Measurements from ENCODE around the gene NOP58. TPM values are rescaled to one million over a fixed set of nuclear protein-coding genes. Genes with fewer than 3 reads are reported as not detected.

Gene NOP58
- total and polyA plus RNA-seq, 11 donors: 12.9 to 32.6 (median 21.7) TPM

DNA sequence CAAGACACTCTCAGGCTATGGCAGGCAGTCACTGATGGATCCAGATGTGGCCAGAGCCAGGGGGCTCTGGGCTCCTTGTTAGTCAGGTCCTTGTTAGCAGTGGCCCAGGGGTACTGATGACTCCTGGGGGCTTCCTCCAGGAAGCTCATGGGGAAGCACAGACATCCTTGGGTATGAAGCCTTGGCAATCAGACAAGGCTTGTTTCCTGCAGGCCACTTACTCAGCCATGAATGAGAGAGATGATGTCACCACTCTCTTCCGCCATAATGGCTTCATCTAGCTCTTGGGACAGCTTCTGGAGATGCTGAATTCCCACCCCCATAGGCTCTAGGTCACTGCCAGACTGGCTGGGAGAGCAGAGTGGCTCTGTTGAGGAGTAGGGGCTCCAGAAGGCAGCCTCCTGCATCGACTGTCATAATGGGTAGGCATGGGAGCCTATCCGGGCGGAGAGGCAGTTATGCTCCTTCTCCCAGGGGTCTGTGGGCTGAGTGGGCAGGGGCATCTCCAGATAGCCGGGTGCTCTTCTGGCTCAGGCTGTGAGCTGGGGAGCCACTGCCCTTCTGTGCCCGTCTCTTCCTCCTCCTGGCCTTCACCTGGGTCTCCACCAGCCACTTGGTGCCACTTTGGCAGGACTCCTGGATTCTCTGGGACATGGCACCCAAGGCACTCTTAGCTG, 70.4 kb downstream of the NOP58 start:
- DNase-seq: peak in 1 of 5 donors; percentile 31
- peak in 3 of 4 donors; percentile 42 to 73 (median 47) for ATAC-seq

DNA sequence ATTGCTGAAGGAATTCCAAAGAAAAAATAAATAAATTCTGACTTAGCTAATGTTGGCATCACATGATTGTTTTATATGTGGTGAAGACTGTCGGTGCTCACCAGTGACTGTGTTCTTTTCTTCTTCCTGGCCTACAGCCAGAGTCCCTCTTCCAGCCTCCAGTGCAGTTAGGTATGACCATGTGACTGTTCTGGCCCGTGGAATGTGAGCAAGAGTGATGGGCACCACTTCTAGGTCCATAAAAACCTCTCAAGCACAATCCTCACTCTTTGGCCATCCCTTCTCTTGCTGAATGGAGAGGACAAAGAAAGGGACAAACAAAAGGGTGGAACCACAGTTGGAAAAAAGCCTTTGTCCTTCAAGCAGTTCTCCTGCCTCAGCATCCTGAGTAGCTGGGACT, 71.6 kb downstream of the NOP58 start:
- Histone ChIP-seq H3K4me3 (no peak overlapping the region), H3K27me3 (no peaks in the 10 kb centered on the region), H3K27ac (no peak overlapping the region), H3K36me3 (no peaks in the 10 kb centered on the region), H3K4me1 (peaks cover 0 to 6% (median 0%) of the 10 kb centered on the region in 12 donors), H3K9me3 (no peaks in the 10 kb centered on the region)
- WGBS, 4 donors: 34 to 51% (median 37%) methylated on average over 2 of the region's 2 CpGs
- TF ChIP-seq, protein P1, sequence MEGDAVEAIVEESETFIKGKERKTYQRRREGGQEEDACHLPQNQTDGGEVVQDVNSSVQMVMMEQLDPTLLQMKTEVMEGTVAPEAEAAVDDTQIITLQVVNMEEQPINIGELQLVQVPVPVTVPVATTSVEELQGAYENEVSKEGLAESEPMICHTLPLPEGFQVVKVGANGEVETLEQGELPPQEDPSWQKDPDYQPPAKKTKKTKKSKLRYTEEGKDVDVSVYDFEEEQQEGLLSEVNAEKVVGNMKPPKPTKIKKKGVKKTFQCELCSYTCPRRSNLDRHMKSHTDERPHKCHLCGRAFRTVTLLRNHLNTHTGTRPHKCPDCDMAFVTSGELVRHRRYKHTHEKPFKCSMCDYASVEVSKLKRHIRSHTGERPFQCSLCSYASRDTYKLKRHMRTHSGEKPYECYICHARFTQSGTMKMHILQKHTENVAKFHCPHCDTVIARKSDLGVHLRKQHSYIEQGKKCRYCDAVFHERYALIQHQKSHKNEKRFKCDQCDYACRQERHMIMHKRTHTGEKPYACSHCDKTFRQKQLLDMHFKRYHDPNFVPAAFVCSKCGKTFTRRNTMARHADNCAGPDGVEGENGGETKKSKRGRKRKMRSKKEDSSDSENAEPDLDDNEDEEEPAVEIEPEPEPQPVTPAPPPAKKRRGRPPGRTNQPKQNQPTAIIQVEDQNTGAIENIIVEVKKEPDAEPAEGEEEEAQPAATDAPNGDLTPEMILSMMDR (IDR thresholded peaks at IDR 0.05): no peak
- TF ChIP-seq POLR2A (IDR thresholded peaks at IDR 0.05): no peak
- DNase-seq (no peak), ATAC-seq (no peak)
- intact Hi-C loops (cut with DNase I): no loop called here

More for the DNA sequence above, 70.4 kb downstream of the NOP58 start:
- Histone ChIP-seq H3K9me3 (no peaks in the 10 kb centered on the region), H3K4me3 (no peak overlapping the region), H3K27me3 (no peaks in the 10 kb centered on the region), H3K27ac (no peak overlapping the region), H3K4me1 (peaks cover 0 to 6% (median 0%) of the 10 kb centered on the region in 12 donors), H3K36me3 (no peaks in the 10 kb centered on the region)
- intact Hi-C loops (cut with DNase I): no loop called here
- 75 to 95% (median 88%) methylated on average over 5 to 6 of the region's 6 CpGs for WGBS, 4 donors
- TF ChIP-seq, protein P1 (IDR thresholded peaks at IDR 0.05): no peak
- no peak for TF ChIP-seq POLR2A (IDR thresholded peaks at IDR 0.05)

DNA sequence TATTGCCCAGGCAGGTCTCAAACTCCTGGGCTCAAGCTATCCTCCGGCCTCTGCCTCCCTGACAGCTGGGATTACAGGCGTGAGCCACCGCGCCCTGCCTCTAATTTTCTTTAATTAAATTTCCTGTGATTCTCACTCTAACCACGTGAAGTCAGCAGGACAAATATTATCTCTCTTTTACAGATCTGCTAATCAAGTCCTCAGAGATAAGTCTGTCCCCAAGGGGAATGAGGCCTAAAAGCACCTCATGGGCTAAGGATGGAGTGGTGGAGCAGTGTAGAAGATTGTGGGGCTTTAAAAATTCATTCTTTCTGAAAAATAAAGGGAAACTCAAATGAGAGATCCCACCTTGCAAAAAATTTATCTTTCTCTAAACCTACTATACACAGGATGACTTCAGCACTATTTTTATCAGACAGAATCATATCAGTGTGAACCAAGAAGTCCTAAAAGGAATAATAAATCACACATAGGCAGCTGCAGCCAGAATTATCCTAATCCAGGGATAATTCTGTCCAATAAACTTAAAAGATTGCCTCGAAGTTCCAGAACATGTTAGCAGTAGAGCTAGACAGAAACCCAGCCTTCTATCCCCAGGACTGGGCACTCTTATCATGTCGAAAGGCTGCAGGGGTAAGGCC, 72.3 kb downstream of the NOP58 start:
- no peaks in the 10 kb centered on the region for H3K9me3 ChIP-seq
- 81 to 89% (median 85%) methylated on average over 7 of the region's 7 CpGs for WGBS, 4 donors
- H3K27me3 ChIP-seq: no peaks in the 10 kb centered on the region
- DNase-seq (no peak), ATAC-seq (no peak)
- H3K4me1 ChIP-seq: peaks cover 0 to 6% (median 0%) of the 10 kb centered on the region in 12 donors
- no peak overlapping the region for H3K27ac ChIP-seq
- TF ChIP-seq, protein P1 (IDR thresholded peaks at IDR 0.05): no peak
- TF ChIP-seq POLR2A (IDR thresholded peaks at IDR 0.05): no peak
- intact Hi-C loops (cut with DNase I): no loop called here
- H3K36me3 ChIP-seq: no peaks in the 10 kb centered on the region
- no peak overlapping the region for H3K4me3 ChIP-seq

DNA sequence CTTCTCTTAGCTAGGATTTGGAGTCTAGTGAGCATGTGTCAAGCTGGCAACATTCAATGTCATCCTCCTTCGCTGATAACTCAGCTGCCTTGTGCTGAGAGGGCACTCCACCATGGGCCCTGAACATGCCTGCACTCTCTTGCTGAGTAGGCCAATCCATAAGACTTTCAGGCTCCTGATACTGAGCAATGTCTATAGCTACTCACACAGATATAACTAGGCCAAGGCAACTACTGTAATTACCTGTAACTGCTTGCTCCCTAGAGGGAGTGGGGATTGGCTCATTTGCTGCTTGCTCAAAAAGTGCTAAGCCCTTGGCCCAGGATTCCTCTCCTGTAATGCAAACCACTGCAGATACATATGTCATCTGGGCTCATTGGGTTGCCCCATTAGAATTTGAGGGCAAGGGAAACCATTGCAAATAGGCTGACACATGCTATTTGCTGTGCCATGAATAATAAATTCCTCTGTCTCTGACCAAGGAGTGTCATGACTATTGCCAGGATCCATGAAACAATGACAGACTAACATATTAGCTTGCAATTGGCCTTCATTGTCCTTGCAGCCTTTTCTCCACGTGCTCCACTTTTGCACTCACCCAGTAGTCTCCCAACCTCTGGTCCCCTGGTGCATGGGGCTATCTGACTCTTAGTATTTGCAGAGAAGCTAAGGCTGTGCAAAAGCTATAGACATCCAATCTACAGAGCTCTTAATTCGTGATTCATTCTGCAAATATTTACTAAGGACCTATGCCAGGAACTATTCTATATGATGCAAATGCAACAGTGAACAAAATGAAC, 73.7 kb downstream of the NOP58 start:
- no peak for DNase-seq
- no peaks in the 10 kb centered on the region for H3K9me3 ChIP-seq
- peaks cover 0 to 6% (median 0%) of the 10 kb centered on the region in 12 donors for H3K4me1 ChIP-seq
- H3K27ac ChIP-seq: no peak overlapping the region
- TF ChIP-seq, protein P1 (IDR thresholded peaks at IDR 0.05): no peak
- TF ChIP-seq POLR2A (IDR thresholded peaks at IDR 0.05): no peak
- no peaks in the 10 kb centered on the region for H3K27me3 ChIP-seq
- intact Hi-C loops (cut with DNase I): no loop called here
- no peak overlapping the region for H3K4me3 ChIP-seq
- H3K36me3 ChIP-seq: no peaks in the 10 kb centered on the region
- WGBS, 4 donors: 73 to 87% (median 82%) methylated on average over 3 of the region's 3 CpGs
- no peak for ATAC-seq
